ENCODE measurements around the gene SMARCA4.

The SMARCA4 gene

DNA sequence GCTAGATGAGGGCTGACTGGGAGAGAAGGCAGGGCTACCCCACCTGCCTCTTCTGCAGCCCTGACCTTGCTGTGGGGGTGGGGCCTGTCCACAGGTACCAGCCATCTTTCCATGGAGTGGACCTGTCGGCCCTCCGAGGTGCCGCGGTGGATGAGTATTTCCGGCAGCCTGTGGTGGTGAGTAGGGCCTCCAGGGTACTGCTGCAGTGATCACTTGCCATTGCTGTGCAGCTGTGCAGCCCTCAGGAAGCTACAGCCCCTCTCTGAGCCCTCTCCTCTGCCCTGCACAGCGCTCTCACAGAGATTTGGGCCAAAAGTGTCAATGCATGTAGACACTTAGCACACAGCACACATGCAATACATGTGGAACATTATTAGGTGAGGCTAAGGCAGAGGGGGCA is 44.2 kb upstream of the SMARCA4 start:
- TF ChIP-seq CTCF (IDR thresholded peaks at IDR 0.05; ENCODE audit: unreplicated experiment in 3 of 3) = no peak
- Mint-ChIP-seq H3K9me3 (no peaks in the 10 kb centered on the region), H3K27ac (no peak overlapping the region)

GRCh38 chr19:10918359-10918758 is 42.5 kb upstream of the SMARCA4 start:
- TF ChIP-seq CTCF (IDR thresholded peaks at IDR 0.05; ENCODE audit: unreplicated experiment in 3 of 3) = no peak
- H3K4me1 Mint-ChIP-seq = no peaks in the 10 kb centered on the region
- no peaks in the 10 kb centered on the region for H3K9me3 Mint-ChIP-seq
- no peak overlapping the region for H3K4me3 Mint-ChIP-seq
- peaks cover 22% of the 10 kb centered on the region for H3K36me3 Mint-ChIP-seq (ENCODE audit: low read depth)
- H3K27me3 Mint-ChIP-seq (ENCODE audit: low read depth) = no peaks in the 10 kb centered on the region
- H3K27ac Mint-ChIP-seq = no peak overlapping the region

More for the DNA sequence above, 44.2 kb upstream of the SMARCA4 start:
- H3K4me1 Mint-ChIP-seq = no peaks in the 10 kb centered on the region
- peaks cover 19% of the 10 kb centered on the region for H3K36me3 Mint-ChIP-seq (ENCODE audit: low read depth)
- H3K4me3 Mint-ChIP-seq = no peak overlapping the region
- no peaks in the 10 kb centered on the region for H3K27me3 Mint-ChIP-seq (ENCODE audit: low read depth)

DNA sequence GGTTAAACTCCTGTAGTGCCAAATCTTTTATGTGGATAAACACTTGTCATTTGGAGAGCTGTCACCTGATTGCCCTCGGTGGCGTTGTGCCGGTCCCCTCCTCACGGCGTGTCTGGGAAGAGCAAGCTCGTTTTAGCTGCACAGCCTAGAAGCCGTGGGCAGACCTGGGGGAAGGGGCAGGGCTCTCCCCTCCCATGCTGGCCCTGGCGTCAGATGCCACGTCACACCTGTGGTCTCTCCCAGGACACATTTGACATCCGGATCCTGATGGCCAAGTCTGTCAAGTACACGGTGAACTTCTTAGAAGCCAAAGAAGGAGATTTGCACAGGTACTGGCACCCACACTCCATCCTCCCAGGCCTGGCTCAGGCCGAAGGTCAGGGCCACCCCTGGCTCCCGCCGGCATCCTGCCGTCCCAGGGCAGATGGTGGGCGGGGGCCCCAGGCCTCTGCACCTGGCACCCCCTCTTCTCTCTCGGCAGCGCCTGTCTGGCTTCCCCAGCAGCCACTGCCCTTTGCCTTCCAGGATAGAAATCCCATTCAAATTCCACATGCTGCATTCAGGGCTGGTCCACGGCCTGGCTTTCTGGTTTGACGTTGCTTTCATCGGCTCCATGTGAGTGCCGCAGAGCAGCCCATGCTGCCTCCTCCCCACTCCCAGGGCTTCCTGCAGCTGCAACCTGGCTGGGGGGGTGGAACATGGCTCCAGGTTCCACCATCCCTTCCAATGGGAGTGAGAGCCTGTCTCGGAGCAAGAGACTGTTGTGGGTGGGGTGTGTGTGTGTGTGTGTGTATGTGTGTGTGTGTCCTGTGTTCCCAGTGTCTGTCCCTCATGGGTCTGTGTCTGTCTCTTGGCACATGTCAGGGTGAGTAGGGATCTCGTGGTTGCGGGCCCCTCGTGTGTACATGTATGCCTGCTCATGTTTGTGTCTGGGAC is 41.2 kb upstream of the SMARCA4 start:
- no peaks in the 10 kb centered on the region for H3K4me1 Mint-ChIP-seq
- no peak for TF ChIP-seq CTCF (IDR thresholded peaks at IDR 0.05; ENCODE audit: unreplicated experiment in 3 of 3)
- H3K36me3 Mint-ChIP-seq (ENCODE audit: low read depth) = peaks cover 27% of the 10 kb centered on the region
- H3K4me3 Mint-ChIP-seq = no peak overlapping the region
- H3K9me3 Mint-ChIP-seq = no peaks in the 10 kb centered on the region
- no peak overlapping the region for H3K27ac Mint-ChIP-seq
- no peaks in the 10 kb centered on the region for H3K27me3 Mint-ChIP-seq (ENCODE audit: low read depth)

DNA sequence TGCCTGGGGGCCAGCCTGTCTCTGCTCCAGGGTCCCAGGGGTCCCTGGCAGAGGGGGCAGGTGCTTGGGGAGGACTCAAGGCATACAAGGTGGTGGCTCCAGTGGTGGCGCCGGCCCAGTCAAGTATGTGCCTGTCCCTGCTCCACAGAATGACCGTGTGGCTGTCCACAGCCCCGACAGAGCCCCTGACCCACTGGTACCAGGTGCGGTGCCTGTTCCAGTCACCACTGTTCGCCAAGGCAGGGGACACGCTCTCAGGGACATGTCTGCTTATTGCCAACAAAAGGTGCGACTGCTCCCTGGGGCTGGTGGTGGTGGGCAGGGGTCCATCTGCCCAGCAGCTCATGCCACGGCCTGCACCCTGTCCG is 40.6 kb upstream of the SMARCA4 start:
- no peak overlapping the region for H3K4me3 Mint-ChIP-seq
- no peak overlapping the region for H3K27ac Mint-ChIP-seq
- H3K4me1 Mint-ChIP-seq = no peaks in the 10 kb centered on the region
- no peak for TF ChIP-seq CTCF (IDR thresholded peaks at IDR 0.05; ENCODE audit: unreplicated experiment in 3 of 3)
- H3K9me3 Mint-ChIP-seq = no peaks in the 10 kb centered on the region
- no peaks in the 10 kb centered on the region for H3K27me3 Mint-ChIP-seq (ENCODE audit: low read depth)
- H3K36me3 Mint-ChIP-seq (ENCODE audit: low read depth) = peaks cover 28% of the 10 kb centered on the region

DNA sequence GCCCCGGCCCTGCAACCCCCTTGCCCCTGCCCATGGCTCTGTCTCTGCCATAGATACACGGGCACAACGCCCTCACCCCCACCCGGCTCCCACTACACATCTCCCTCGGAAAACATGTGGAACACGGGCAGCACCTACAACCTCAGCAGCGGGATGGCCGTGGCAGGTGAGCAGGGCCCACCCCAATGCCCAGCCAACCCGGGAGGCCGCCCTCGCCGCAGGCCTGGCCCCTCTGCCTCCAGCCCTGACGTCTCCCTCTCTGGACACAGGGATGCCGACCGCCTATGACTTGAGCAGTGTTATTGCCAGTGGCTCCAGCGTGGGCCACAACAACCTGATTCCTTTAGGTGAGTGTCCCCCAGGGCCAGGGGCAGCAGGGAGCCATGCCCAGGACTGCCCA is 40.0 kb upstream of the SMARCA4 start:
- no peak for TF ChIP-seq CTCF (IDR thresholded peaks at IDR 0.05; ENCODE audit: unreplicated experiment in 3 of 3)
- H3K4me1 Mint-ChIP-seq = no peaks in the 10 kb centered on the region
- no peaks in the 10 kb centered on the region for H3K27me3 Mint-ChIP-seq (ENCODE audit: low read depth)
- H3K9me3 Mint-ChIP-seq = no peaks in the 10 kb centered on the region
- peaks cover 28% of the 10 kb centered on the region for H3K36me3 Mint-ChIP-seq (ENCODE audit: low read depth)
- no peak overlapping the region for H3K4me3 Mint-ChIP-seq
- no peak overlapping the region for H3K27ac Mint-ChIP-seq

Measured in nephron (organoid).